Tibial nerve (tissue), 4 donors: ENCODE measurements around the gene MAZ.

Experiments
- EP300 ChIP-seq, 2 donors: sonication (generic); formaldehyde crosslinking; IDR thresholded peaks; one replicate each; pipeline ENCODE4 v1.6.1; 2017; ENCODE audit warnings: antibody characterized with exemption in 2 of 2, mild to moderate bottlenecking in 1 of 2
- POLR2A ChIP-seq, 2 donors: fragments of 450-650 bp; IDR thresholded peaks; one replicate each; pipeline ENCODE4 v1.6.1; 2017; ENCODE audit warnings: antibody characterized with exemption in 2 of 2, mild to moderate bottlenecking in 2 of 2, moderate library complexity in 2 of 2
- TF ChIP-seq, protein P1 (sequence below), 5 experiments: fragments of 200-600 bp in 3 of 5; fragments of 450-650 bp in 2 of 5; sonication (generic) in 3 of 5; IDR thresholded peaks; one replicate each; pipeline ENCODE4 v1.5.1; 2016 to 2019; ENCODE audit warnings: antibody characterized with exemption in 5 of 5, mild to moderate bottlenecking in 3 of 5, moderate library complexity in 2 of 5

DNA sequence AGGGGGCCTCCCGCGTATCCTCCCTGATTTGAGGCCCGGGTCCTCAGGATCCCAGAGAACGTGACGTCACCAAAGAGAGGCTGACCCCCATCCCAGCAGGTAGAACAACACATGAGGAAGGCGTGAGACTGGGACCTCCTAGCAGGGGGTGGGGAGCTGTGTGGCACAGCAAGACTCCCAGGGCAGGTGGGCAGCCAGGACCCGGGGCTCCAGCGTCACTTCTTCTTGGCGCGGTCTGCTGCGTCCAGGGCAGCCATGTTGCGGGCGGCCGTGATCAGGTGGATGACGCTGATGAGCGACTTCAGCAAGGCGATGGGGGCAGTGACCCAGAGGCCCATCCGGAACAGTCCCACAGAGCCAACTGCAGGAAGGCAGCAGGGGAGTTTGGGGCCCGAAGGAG lies 52.6 kb downstream of the MAZ start:
- TF ChIP-seq, protein P1, sequence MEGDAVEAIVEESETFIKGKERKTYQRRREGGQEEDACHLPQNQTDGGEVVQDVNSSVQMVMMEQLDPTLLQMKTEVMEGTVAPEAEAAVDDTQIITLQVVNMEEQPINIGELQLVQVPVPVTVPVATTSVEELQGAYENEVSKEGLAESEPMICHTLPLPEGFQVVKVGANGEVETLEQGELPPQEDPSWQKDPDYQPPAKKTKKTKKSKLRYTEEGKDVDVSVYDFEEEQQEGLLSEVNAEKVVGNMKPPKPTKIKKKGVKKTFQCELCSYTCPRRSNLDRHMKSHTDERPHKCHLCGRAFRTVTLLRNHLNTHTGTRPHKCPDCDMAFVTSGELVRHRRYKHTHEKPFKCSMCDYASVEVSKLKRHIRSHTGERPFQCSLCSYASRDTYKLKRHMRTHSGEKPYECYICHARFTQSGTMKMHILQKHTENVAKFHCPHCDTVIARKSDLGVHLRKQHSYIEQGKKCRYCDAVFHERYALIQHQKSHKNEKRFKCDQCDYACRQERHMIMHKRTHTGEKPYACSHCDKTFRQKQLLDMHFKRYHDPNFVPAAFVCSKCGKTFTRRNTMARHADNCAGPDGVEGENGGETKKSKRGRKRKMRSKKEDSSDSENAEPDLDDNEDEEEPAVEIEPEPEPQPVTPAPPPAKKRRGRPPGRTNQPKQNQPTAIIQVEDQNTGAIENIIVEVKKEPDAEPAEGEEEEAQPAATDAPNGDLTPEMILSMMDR (IDR thresholded peaks at IDR 0.05): no peak
- TF ChIP-seq EP300 (IDR thresholded peaks at IDR 0.05) (no peak), POLR2A (IDR thresholded peaks at IDR 0.05) (no peak)
